Calu3 (cell line): Measurements from ENCODE around the gene ZNF627. TPM values are rescaled to one million over a fixed set of nuclear protein-coding genes. Genes with fewer than 3 reads are reported as not detected.

Experiments
- BruUV-seq: library from RNA; stranded (reverse); fragments of 400-500 nt; replicated peaks from 2 replicates; lab custom pipeline; 2021; lab: Mats Ljungman, UMichigan
- CTCF ChIA-PET: fragments of 300-600 bp; sonication (Branson Sonifier 250); formaldehyde crosslinking; loops from one replicate; lab custom pipeline; 2022; ENCODE audit warnings: antibody characterized with exemption; lab: Charles Lee
- DNase-seq: peaks from one replicate; pipeline ENCODE4 v3.0.0; 2022
- H3K27ac Mint-ChIP-seq: one replicate; pipeline ENCODE4 v1.8.0; 2022; ENCODE audit warnings: mixed read lengths; ENCODE audit not compliant: unreplicated experiment
- H3K27me3 Mint-ChIP-seq: one replicate; pipeline ENCODE4 v1.8.0; 2022; ENCODE audit warnings: mixed read lengths; ENCODE audit not compliant: unreplicated experiment
- H3K36me3 Mint-ChIP-seq: one replicate; pipeline ENCODE4 v1.8.0; 2022; ENCODE audit warnings: mild to moderate bottlenecking, moderate library complexity, mixed read lengths; ENCODE audit not compliant: insufficient read depth, unreplicated experiment
- H3K4me1 Mint-ChIP-seq: one replicate; pipeline ENCODE4 v1.8.0; 2022; ENCODE audit warnings: mild to moderate bottlenecking, low read depth, mixed read lengths; ENCODE audit not compliant: unreplicated experiment
- H3K4me3 Mint-ChIP-seq: one replicate; pipeline ENCODE4 v1.8.0; 2022; ENCODE audit warnings: mild to moderate bottlenecking, low read depth, moderate library complexity, mixed read lengths; ENCODE audit not compliant: unreplicated experiment
- H3K9me3 Mint-ChIP-seq: one replicate; pipeline ENCODE4 v1.8.0; 2022; ENCODE audit warnings: low read depth, mixed read lengths; ENCODE audit not compliant: unreplicated experiment
- intact Hi-C: fragments of 100-400 bp; cut with micrococcal nuclease; formaldehyde crosslinking; loops from one replicate; pipeline ENCODE4 v1.10.0; 2022; ENCODE audit not compliant: unreplicated experiment
- total RNA-seq: library from RNA; stranded (reverse); gene quantifications from 2 replicates; pipeline ENCODE4 v1.2.3, GENCODE V29; 2022
- TF ChIP-seq, protein P1 (sequence below): fragments of 200-600 bp; IDR thresholded peaks from one replicate; pipeline ENCODE4 v1.8.0; 2022; ENCODE audit warnings: antibody characterized with exemption; ENCODE audit not compliant: unreplicated experiment

ZNF627 gene
- total RNA-seq, 1 experiment from 2014 or later, result 13.3 TPM

DNA sequence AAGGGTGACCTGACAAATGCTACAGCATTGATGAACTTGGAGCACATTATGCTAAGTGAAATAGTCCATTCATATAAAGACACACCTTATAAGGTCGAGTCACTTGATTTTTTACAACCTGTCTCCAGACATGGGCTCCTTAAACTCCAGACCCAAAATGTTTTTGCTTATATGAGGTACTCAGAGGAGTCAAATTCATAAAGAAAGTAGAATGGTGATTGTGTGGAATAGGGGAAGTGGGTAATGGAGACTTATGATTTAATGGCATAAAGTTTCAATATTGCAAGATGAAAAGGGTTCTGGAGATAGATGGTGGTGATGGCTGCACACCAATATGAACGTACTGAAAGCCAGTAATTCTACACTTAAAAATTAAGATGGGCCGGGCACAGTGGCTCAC, 59.3 kb downstream of the ZNF627 start:
- TF ChIP-seq, protein P1, sequence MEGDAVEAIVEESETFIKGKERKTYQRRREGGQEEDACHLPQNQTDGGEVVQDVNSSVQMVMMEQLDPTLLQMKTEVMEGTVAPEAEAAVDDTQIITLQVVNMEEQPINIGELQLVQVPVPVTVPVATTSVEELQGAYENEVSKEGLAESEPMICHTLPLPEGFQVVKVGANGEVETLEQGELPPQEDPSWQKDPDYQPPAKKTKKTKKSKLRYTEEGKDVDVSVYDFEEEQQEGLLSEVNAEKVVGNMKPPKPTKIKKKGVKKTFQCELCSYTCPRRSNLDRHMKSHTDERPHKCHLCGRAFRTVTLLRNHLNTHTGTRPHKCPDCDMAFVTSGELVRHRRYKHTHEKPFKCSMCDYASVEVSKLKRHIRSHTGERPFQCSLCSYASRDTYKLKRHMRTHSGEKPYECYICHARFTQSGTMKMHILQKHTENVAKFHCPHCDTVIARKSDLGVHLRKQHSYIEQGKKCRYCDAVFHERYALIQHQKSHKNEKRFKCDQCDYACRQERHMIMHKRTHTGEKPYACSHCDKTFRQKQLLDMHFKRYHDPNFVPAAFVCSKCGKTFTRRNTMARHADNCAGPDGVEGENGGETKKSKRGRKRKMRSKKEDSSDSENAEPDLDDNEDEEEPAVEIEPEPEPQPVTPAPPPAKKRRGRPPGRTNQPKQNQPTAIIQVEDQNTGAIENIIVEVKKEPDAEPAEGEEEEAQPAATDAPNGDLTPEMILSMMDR, result no peak

DNA sequence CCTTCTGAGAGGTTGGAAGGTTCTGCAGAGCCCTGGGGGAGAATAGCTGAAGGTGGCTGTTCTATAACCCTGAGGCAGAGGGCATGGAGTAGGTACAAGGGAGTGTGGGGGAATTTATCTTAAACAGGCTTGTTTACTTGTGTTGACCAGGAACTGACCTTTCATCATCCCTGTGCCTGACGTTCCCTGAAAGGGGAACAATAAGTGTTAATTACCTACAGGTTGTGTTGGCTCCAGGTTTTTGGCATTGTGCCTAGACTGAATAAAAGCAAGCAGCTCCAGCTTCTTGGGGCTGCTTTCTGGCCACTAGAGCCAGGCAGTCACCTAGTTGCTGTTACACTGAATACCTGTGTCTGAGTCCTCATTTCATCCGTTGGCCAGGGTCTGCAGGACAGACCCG, 60.0 kb downstream of the ZNF627 start:
- BruUV-seq, result no TSS peak
- Mint-ChIP-seq H3K4me1 (no peaks in the 10 kb centered on the region), H3K9me3 (peaks cover 3% of the 10 kb centered on the region), H3K27me3 (no peaks in the 10 kb centered on the region), H3K27ac (no peak overlapping the region), H3K4me3 (no peak overlapping the region), H3K36me3 (no peaks in the 10 kb centered on the region)
- CTCF ChIA-PET, result interaction anchor here (1.8 kb wide), 1 partner anchor 33 kb away, joined by 4 read pairs; no protein-coding TSS in a partner anchor
- TF ChIP-seq, protein P1, result no peak
- DNase-seq, result no peak
- intact Hi-C loops, result no loop called here

More for the DNA sequence above, 59.3 kb downstream of the ZNF627 start:
- no peak overlapping the region for H3K27ac Mint-ChIP-seq
- intact Hi-C loops, result no loop called here
- H3K4me1 Mint-ChIP-seq, result no peaks in the 10 kb centered on the region
- no peaks in the 10 kb centered on the region for H3K36me3 Mint-ChIP-seq
- CTCF ChIA-PET, result no interaction called here
- BruUV-seq, result no TSS peak
- DNase-seq, result no peak
- no peaks in the 10 kb centered on the region for H3K27me3 Mint-ChIP-seq
- no peak overlapping the region for H3K4me3 Mint-ChIP-seq
- peaks cover 3% of the 10 kb centered on the region for H3K9me3 Mint-ChIP-seq

DNA sequence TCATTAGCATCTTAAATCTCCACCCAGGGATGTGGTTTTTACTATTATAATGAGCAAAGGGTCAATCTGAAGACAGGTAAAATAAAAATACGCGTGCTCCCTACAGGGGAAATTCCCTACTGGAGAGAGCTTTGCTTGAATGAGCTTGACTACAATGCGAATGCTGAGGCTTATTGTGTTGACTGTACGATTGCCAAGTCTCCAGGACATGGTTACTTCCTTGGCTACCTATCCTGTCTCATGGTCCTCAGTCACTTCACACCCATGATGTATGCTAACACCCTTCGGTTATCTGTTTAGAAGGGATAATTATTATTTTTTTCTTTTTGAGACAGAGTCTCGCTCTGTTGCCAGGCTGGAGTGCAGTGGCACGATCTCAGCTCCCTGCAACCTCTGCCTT, 61.7 kb downstream of the ZNF627 start:
- CTCF ChIA-PET, result interaction anchor here (0.7 to 1.8 kb wide), 3 partner anchors 34 to 706 kb away, joined by 3 to 4 read pairs (median 3); partner anchors contain the start of gene ZNF442
- TF ChIP-seq, protein P1, result no peak
- Mint-ChIP-seq H3K9me3 (peaks cover 10% of the 10 kb centered on the region), H3K27ac (no peak overlapping the region), H3K4me1 (no peaks in the 10 kb centered on the region), H3K4me3 (no peak overlapping the region), H3K27me3 (no peaks in the 10 kb centered on the region), H3K36me3 (peaks cover 3% of the 10 kb centered on the region)
- no TSS peak for BruUV-seq
- no peak for DNase-seq
- intact Hi-C loops, result no loop called here

DNA sequence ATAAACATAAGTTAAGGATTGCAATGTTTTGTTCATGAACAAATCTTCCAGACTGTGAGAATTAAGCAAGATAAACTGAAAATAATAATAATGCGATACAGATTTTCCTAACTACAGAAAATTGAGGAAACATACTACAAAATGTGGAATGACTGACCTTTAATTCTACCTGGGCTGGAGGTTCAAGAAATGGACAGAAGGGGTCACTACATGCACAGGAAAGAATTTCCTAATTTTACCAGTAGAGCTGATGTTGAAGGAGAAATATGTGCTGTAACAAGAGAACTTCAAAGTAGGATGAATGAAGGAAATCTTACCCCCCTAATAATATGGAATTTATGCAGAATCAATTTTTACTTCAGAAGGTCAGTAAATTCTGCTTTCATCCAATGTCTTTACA, 62.3 kb downstream of the ZNF627 start:
- intact Hi-C loops, result no loop called here
- peaks cover 10% of the 10 kb centered on the region for H3K9me3 Mint-ChIP-seq
- TF ChIP-seq, protein P1, result no peak

More for the DNA sequence above, 62.3 kb downstream of the ZNF627 start:
- Mint-ChIP-seq H3K4me1 (no peaks in the 10 kb centered on the region), H3K27ac (no peak overlapping the region), H3K27me3 (no peaks in the 10 kb centered on the region), H3K36me3 (peaks cover 4% of the 10 kb centered on the region), H3K4me3 (no peak overlapping the region)
- DNase-seq, result no peak
- CTCF ChIA-PET, result interaction anchor here (0.9 to 1.3 kb wide), 2 partner anchors 138 to 706 kb away, joined by 3 read pairs; partner anchors contain the start of gene ZNF442
- BruUV-seq, result no TSS peak
